ENCODE measurements around the gene TMX3. TPM values are rescaled to one million over a fixed set of nuclear protein-coding genes. Genes with fewer than 3 reads are reported as not detected.

The TMX3 gene
- total RNA-seq, 1 experiment from 2014 or later = 33.3 TPM

DNA sequence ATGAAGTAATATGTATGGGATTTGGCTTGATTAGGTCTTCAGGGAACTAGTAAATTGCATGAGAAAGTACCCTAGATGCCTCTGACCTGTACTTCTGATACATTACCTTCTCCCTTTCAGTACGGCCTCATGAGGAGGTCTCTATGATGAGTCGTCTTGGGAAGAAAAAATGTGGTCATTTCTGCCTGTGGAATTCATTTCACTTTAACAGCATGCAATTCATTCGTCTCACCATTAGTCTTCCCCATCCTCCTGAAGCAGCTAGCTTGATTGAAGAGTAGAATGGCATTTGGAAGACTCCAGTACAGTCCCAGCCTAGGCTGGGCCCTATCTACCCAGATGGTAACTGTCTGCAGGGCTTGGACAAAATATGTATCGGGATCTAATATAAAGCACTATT, 52.2 kb downstream of the TMX3 start:
- no peak for DNase-seq (ENCODE audit: low spot score)

DNA sequence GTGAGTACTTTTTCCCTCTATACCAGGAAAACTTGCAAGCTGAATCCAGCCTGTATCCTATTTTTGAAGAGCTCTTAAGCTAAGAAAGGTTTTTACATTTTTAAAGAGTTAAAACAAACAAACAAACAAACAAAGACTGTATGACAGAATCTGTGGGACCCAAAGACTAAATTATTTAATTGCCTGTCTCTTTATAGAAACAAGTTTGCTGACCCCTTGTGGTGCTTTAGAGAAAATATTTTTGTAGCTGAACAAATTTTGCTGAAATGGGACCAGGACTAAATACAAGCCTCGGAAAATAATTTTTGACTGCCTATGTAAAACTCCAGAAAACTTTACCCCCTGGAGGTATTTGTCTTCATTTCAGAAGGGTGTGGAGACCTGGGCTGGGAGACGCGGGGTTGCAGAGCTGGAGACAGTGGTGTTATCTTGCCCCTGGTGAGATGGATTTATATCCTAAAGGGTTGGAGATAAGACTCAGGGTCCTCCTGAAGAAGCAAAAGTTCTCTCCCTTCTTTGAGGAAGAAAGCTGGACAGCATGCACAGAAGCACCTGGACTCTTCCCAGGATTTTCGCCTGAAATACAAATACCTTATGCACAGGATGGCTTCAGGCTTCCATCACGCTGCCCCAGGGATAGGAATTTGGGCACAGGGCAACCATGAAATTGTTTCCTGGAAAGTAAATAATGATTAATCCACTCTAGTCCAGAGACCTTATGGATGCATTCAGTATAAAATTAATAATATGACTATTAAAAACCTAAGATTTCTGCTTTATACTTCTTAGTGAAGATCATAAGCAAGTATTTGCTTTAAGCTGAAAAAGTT, 54.3 kb downstream of the TMX3 start:
- ChIA-PET POLR2A (no interaction called here), CTCF (interaction anchor here (0.7 to 2.4 kb wide), 8 partner anchors 9 to 1144 kb away, joined by 3 to 8 read pairs (median 4); partner anchors contain the start of gene DSEL)
- no peaks in the 10 kb centered on the region for H3K27me3 Mint-ChIP-seq (ENCODE audit: low read depth)
- no peaks in the 10 kb centered on the region for H3K36me3 Mint-ChIP-seq
- H3K9me3 Mint-ChIP-seq = no peaks in the 10 kb centered on the region
- H3K4me3 Mint-ChIP-seq = no peak overlapping the region
- DNase-seq (ENCODE audit: low spot score) (no peak), ATAC-seq (peak; percentile 32; the same call in 1 of the 2 replicates)
- H3K4me1 Mint-ChIP-seq = 0 out of 2 replicates have a peak, but pooled peaks cover 4% of the 10 kb centered on the region
- H3K27ac Mint-ChIP-seq = no peak overlapping the region
- TF ChIP-seq, protein P1, sequence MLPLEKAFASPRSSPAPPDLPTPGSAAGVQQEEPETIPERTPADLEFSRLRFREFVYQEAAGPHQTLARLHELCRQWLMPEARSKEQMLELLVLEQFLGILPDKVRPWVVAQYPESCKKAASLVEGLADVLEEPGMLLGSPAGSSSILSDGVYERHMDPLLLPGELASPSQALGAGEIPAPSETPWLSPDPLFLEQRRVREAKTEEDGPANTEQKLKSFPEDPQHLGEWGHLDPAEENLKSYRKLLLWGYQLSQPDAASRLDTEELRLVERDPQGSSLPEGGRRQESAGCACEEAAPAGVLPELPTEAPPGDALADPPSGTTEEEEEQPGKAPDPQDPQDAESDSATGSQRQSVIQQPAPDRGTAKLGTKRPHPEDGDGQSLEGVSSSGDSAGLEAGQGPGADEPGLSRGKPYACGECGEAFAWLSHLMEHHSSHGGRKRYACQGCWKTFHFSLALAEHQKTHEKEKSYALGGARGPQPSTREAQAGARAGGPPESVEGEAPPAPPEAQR (CRISPR knock-in tag; IDR thresholded peaks at IDR 0.05) = no peak
- TF ChIP-seq ZNF263 (CRISPR knock-in tag; IDR thresholded peaks at IDR 0.05; ENCODE audit: low read depth) (no peak), FOXP1 (CRISPR knock-in tag; IDR thresholded peaks at IDR 0.05; ENCODE audit: borderline replicate concordance) (no peak), CREM (CRISPR knock-in tag; IDR thresholded peaks at IDR 0.05) (no peak), GRHL2 (CRISPR knock-in tag; IDR thresholded peaks at IDR 0.05; ENCODE audit: insufficient replicate concordance, severe bottlenecking) (no peak)
- TF ChIP-seq, protein P2, sequence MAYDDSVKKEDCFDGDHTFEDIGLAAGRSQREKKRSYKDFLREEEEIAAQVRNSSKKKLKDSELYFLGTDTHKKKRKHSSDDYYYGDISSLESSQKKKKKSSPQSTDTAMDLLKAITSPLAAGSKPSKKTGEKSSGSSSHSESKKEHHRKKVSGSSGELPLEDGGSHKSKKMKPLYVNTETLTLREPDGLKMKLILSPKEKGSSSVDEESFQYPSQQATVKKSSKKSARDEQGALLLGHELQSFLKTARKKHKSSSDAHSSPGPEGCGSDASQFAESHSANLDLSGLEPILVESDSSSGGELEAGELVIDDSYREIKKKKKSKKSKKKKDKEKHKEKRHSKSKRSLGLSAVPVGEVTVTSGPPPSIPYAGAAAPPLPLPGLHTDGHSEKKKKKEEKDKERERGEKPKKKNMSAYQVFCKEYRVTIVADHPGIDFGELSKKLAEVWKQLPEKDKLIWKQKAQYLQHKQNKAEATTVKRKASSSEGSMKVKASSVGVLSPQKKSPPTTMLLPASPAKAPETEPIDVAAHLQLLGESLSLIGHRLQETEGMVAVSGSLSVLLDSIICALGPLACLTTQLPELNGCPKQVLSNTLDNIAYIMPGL (CRISPR knock-in tag; IDR thresholded peaks at IDR 0.05) = no peak

More for the DNA sequence above, 52.2 kb downstream of the TMX3 start:
- ATAC-seq = peak; percentile 71
- H3K4me1 Mint-ChIP-seq = 0 out of 2 replicates have a peak, but pooled peaks cover 4% of the 10 kb centered on the region
- POLR2A ChIA-PET = no interaction called here
- H3K36me3 Mint-ChIP-seq = no peaks in the 10 kb centered on the region
- H3K9me3 Mint-ChIP-seq = no peaks in the 10 kb centered on the region
- no peaks in the 10 kb centered on the region for H3K27me3 Mint-ChIP-seq (ENCODE audit: low read depth)
- TF ChIP-seq GTF2I (CRISPR knock-in tag; conservative IDR thresholded peaks at IDR 0.05) (no peak), TEAD1 (CRISPR knock-in tag; IDR thresholded peaks at IDR 0.05) (no peak), ZNF671 (CRISPR knock-in tag; IDR thresholded peaks at IDR 0.05) (no peak), RELA (CRISPR knock-in tag; IDR thresholded peaks at IDR 0.05; ENCODE audit: borderline replicate concordance) (no peak), MXD4 (CRISPR knock-in tag; IDR thresholded peaks at IDR 0.05; ENCODE audit: borderline replicate concordance) (no peak), NFE2L1 (CRISPR knock-in tag; IDR thresholded peaks at IDR 0.05) (no peak), SP1 (CRISPR knock-in tag; conservative IDR thresholded peaks at IDR 0.05) (no peak), JAZF1 (CRISPR knock-in tag; IDR thresholded peaks at IDR 0.05) (no peak), EMX1 (CRISPR knock-in tag; IDR thresholded peaks at IDR 0.05) (no peak)
- TF ChIP-seq, protein P3, sequence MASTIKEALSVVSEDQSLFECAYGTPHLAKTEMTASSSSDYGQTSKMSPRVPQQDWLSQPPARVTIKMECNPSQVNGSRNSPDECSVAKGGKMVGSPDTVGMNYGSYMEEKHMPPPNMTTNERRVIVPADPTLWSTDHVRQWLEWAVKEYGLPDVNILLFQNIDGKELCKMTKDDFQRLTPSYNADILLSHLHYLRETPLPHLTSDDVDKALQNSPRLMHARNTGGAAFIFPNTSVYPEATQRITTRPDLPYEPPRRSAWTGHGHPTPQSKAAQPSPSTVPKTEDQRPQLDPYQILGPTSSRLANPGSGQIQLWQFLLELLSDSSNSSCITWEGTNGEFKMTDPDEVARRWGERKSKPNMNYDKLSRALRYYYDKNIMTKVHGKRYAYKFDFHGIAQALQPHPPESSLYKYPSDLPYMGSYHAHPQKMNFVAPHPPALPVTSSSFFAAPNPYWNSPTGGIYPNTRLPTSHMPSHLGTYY (CRISPR knock-in tag; IDR thresholded peaks at IDR 0.05) = no peak
- TF ChIP-seq, protein P4, sequence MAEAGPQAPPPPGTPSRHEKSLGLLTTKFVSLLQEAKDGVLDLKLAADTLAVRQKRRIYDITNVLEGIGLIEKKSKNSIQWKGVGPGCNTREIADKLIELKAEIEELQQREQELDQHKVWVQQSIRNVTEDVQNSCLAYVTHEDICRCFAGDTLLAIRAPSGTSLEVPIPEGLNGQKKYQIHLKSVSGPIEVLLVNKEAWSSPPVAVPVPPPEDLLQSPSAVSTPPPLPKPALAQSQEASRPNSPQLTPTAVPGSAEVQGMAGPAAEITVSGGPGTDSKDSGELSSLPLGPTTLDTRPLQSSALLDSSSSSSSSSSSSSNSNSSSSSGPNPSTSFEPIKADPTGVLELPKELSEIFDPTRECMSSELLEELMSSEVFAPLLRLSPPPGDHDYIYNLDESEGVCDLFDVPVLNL (CRISPR knock-in tag; IDR thresholded peaks at IDR 0.05; ENCODE audit: borderline replicate concordance, low read depth) = no peak
- TF ChIP-seq, protein P5, sequence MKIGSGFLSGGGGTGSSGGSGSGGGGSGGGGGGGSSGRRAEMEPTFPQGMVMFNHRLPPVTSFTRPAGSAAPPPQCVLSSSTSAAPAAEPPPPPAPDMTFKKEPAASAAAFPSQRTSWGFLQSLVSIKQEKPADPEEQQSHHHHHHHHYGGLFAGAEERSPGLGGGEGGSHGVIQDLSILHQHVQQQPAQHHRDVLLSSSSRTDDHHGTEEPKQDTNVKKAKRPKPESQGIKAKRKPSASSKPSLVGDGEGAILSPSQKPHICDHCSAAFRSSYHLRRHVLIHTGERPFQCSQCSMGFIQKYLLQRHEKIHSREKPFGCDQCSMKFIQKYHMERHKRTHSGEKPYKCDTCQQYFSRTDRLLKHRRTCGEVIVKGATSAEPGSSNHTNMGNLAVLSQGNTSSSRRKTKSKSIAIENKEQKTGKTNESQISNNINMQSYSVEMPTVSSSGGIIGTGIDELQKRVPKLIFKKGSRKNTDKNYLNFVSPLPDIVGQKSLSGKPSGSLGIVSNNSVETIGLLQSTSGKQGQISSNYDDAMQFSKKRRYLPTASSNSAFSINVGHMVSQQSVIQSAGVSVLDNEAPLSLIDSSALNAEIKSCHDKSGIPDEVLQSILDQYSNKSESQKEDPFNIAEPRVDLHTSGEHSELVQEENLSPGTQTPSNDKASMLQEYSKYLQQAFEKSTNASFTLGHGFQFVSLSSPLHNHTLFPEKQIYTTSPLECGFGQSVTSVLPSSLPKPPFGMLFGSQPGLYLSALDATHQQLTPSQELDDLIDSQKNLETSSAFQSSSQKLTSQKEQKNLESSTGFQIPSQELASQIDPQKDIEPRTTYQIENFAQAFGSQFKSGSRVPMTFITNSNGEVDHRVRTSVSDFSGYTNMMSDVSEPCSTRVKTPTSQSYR (CRISPR knock-in tag; IDR thresholded peaks at IDR 0.05) = no peak
- TF ChIP-seq, protein P6, sequence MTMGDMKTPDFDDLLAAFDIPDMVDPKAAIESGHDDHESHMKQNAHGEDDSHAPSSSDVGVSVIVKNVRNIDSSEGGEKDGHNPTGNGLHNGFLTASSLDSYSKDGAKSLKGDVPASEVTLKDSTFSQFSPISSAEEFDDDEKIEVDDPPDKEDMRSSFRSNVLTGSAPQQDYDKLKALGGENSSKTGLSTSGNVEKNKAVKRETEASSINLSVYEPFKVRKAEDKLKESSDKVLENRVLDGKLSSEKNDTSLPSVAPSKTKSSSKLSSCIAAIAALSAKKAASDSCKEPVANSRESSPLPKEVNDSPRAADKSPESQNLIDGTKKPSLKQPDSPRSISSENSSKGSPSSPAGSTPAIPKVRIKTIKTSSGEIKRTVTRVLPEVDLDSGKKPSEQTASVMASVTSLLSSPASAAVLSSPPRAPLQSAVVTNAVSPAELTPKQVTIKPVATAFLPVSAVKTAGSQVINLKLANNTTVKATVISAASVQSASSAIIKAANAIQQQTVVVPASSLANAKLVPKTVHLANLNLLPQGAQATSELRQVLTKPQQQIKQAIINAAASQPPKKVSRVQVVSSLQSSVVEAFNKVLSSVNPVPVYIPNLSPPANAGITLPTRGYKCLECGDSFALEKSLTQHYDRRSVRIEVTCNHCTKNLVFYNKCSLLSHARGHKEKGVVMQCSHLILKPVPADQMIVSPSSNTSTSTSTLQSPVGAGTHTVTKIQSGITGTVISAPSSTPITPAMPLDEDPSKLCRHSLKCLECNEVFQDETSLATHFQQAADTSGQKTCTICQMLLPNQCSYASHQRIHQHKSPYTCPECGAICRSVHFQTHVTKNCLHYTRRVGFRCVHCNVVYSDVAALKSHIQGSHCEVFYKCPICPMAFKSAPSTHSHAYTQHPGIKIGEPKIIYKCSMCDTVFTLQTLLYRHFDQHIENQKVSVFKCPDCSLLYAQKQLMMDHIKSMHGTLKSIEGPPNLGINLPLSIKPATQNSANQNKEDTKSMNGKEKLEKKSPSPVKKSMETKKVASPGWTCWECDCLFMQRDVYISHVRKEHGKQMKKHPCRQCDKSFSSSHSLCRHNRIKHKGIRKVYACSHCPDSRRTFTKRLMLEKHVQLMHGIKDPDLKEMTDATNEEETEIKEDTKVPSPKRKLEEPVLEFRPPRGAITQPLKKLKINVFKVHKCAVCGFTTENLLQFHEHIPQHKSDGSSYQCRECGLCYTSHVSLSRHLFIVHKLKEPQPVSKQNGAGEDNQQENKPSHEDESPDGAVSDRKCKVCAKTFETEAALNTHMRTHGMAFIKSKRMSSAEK (CRISPR knock-in tag; IDR thresholded peaks at IDR 0.05; ENCODE audit: borderline replicate concordance) = no peak
- CTCF ChIA-PET = no interaction called here
- no peak overlapping the region for H3K4me3 Mint-ChIP-seq
- no peak overlapping the region for H3K27ac Mint-ChIP-seq
